ENCODE results near the gene CDK8. TPM values are rescaled to one million over a fixed set of nuclear protein-coding genes. Genes with fewer than 3 reads are reported as not detected.
A peak's percentile ranks its signal among the peaks of the same experiment; 100 is the strongest.

CDK8 gene
- total and polyA plus RNA-seq, 9 of the 15 experiments (the other 6 are each of a cell fraction or from before 2014, with no cell fraction given): 11.3 to 33.7 (median 20.3) TPM

- no peak for TF ChIP-seq TFE3 (CRISPR knock-in tag; IDR thresholded peaks at IDR 0.05)
- TF ChIP-seq RFX5 (IDR thresholded peaks at IDR 0.05; ENCODE audit: low read depth, low read length): no peak
- no peak for TF ChIP-seq DMBX1 (CRISPR knock-in tag; IDR thresholded peaks at IDR 0.05; ENCODE audit: borderline replicate concordance)
- TF ChIP-seq ZBTB9 (CRISPR knock-in tag; IDR thresholded peaks at IDR 0.05): 0 out of 2 replicates have a peak, but pooled peaks have one; percentile 33
- no peak for TF ChIP-seq ZNF785 (CRISPR knock-in tag; IDR thresholded peaks at IDR 0.05)
- TF ChIP-seq TAF7 (tag; IDR thresholded peaks at IDR 0.05): no peak
- TF ChIP-seq SIX5 (IDR thresholded peaks at IDR 0.05; ENCODE audit: borderline replicate concordance in 1 of 2, insufficient read depth in 1 of 2, low read depth in 1 of 2, low read length in 2 of 2): peak; percentile 85 to 93
- no peak for TF ChIP-seq GATAD2B (IDR thresholded peaks at IDR 0.05; ENCODE audit: borderline replicate concordance)
- TF ChIP-seq MYBL2 (IDR thresholded peaks at IDR 0.05; ENCODE audit: low read depth): no peak
- no peak for TF ChIP-seq MYBL2 (CRISPR knock-in tag; IDR thresholded peaks at IDR 0.05; ENCODE audit: borderline replicate concordance)
- no peak for TF ChIP-seq PRPF4 (IDR thresholded peaks at IDR 0.05; ENCODE audit: insufficient read depth, low read depth, low read length, poor library complexity, severe bottlenecking)
- no peak for TF ChIP-seq HOMEZ (CRISPR knock-in tag; IDR thresholded peaks at IDR 0.05)
- TF ChIP-seq THRA (IDR thresholded peaks at IDR 0.05): no peak
- TF ChIP-seq TAF1 (IDR thresholded peaks at IDR 0.05; ENCODE audit: control insufficient read depth, extremely low read depth, insufficient read depth, low read length, severe bottlenecking): no peak
- 0 out of 4 replicates have a peak, but pooled peaks of 1 of the 2 experiments have one; percentile 12 for TF ChIP-seq SRF (CRISPR knock-in tag; IDR thresholded peaks at IDR 0.05)
- TF ChIP-seq RBM34 (IDR thresholded peaks at IDR 0.05; ENCODE audit: borderline replicate concordance, insufficient read depth, low read length): no peak
- TF ChIP-seq NR4A1 (CRISPR knock-in tag; IDR thresholded peaks at IDR 0.05): no peak
- TF ChIP-seq NR4A1 (tag; IDR thresholded peaks at IDR 0.05): no peak
- TF ChIP-seq NEUROD1 (IDR thresholded peaks at IDR 0.05; ENCODE audit: borderline replicate concordance, low read depth, low read length, partially characterized antibody): no peak
- TF ChIP-seq SNRNP70 (optimal IDR thresholded peaks at IDR 0.05; ENCODE audit: low read depth, low read length): no peak
- TF ChIP-seq TCF15 (CRISPR knock-in tag; IDR thresholded peaks at IDR 0.05): no peak
These were observed at the start of gene CDK8 (continued) for GRCh38 chr13:26253787-26254582.

Measured in K562 (cell line).